Breast epithelium (tissue), 4 donors: ENCODE data around the gene NTRK3. TPM values are rescaled to one million over a fixed set of nuclear protein-coding genes. Genes with fewer than 3 reads are reported as not detected.

Source experiments
- DNase-seq, 2 donors: peaks; one replicate each; pipeline ENCODE4 v3.0.0-alpha.2; 2019; ENCODE audit warnings: low spot score in 2 of 2
- H3K27ac ChIP-seq, 2 donors: fragments of 200-600 bp; sonication (generic) in 1 of 2; one replicate each; pipeline ENCODE4 v1.5.1; 2016 to 2019; ENCODE audit warnings: mild to moderate bottlenecking in 1 of 2
- H3K27me3 ChIP-seq, 2 donors: fragments of 200-600 bp; sonication (generic) in 1 of 2; one replicate each; pipeline versions ENCODE4 v1.5.1 to v1.6.0; 2017 to 2019; ENCODE audit warnings: control low read depth in 1 of 2, mild to moderate bottlenecking in 1 of 2
- H3K36me3 ChIP-seq: fragments of 200-600 bp; one replicate; pipeline ENCODE4 v1.5.1; 2019
- H3K4me1 ChIP-seq, 2 donors: fragments of 200-600 bp; sonication (generic); one replicate each; pipeline ENCODE4 v1.5.1; 2016 to 2019; ENCODE audit warnings: control low read depth in 1 of 2
- H3K4me3 ChIP-seq, 3 donors: fragments of 200-600 bp; sonication (generic); 1 replicate in 2 of 3; 2 replicates in 1 of 3; pipeline ENCODE4 v1.5.1; 2016 to 2019; ENCODE audit warnings: mild to moderate bottlenecking in 3 of 3, moderate library complexity in 2 of 3
- H3K9me3 ChIP-seq, 2 donors: fragments of 200-600 bp; sonication (generic) in 1 of 2; one replicate each; pipeline ENCODE4 v1.5.1; 2016 to 2019; ENCODE audit warnings: control low read depth in 1 of 2
- POLR2A ChIP-seq: fragments of 450-650 bp; IDR thresholded peaks from one replicate; pipeline ENCODE4 v1.6.1; 2016; ENCODE audit warnings: antibody characterized with exemption, mild to moderate bottlenecking, moderate library complexity
- POLR2AphosphoS5 ChIP-seq, 3 donors: sonication (generic); formaldehyde crosslinking; IDR thresholded peaks; one replicate each; pipeline ENCODE4 v1.6.1; 2017; ENCODE audit warnings: antibody characterized with exemption in 3 of 3
- intact Hi-C: fragments of 100-400 bp; cut with DNase I; formaldehyde crosslinking; loops from one replicate; pipeline ENCODE4 v1.15.1; 2023; ENCODE audit warnings: low total_unique reads
- total RNA-seq, 3 donors: library from RNA; depleted of rRNA; stranded (reverse); fragments of >200 nt; gene quantifications; one replicate each; pipeline ENCODE4 v1.1.0, GENCODE V29; 2016
- TF ChIP-seq, protein P1 (sequence below), 3 donors: fragments of 450-650 bp; IDR thresholded peaks; one replicate each; pipeline ENCODE4 v1.5.1; 2016 to 2017; ENCODE audit warnings: antibody characterized with exemption in 3 of 3, mild to moderate bottlenecking in 3 of 3, moderate library complexity in 3 of 3

Gene NTRK3
- total RNA-seq, 3 donors from 2014 or later, result 1.9 to 23.6 (median 13.8) TPM

DNA sequence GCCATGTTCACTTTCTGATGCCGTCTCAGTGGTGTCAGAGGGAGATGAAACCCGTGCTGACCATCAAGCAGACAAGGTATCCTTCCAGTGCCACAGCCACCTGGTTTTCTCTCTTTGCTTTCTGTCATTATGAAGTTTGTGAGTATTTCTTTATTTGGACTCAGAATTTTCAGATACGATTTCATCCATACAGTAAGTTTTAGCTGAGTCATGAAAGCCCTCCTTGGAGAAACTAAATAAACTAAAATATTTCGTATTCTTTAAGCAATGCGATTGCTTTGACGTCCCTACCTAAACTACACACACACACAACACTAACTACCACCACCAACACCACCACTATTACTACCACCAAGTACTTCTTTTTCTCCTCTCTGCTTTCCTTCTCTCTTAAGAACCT is 350.1 kb downstream of the NTRK3 start:
- no peak for TF ChIP-seq POLR2A
- TF ChIP-seq, protein P1, sequence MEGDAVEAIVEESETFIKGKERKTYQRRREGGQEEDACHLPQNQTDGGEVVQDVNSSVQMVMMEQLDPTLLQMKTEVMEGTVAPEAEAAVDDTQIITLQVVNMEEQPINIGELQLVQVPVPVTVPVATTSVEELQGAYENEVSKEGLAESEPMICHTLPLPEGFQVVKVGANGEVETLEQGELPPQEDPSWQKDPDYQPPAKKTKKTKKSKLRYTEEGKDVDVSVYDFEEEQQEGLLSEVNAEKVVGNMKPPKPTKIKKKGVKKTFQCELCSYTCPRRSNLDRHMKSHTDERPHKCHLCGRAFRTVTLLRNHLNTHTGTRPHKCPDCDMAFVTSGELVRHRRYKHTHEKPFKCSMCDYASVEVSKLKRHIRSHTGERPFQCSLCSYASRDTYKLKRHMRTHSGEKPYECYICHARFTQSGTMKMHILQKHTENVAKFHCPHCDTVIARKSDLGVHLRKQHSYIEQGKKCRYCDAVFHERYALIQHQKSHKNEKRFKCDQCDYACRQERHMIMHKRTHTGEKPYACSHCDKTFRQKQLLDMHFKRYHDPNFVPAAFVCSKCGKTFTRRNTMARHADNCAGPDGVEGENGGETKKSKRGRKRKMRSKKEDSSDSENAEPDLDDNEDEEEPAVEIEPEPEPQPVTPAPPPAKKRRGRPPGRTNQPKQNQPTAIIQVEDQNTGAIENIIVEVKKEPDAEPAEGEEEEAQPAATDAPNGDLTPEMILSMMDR (IDR thresholded peaks at IDR 0.05), result no peak
- TF ChIP-seq POLR2AphosphoS5 (IDR thresholded peaks at IDR 0.05), result no peak
- intact Hi-C loops, result no loop called here
- Histone ChIP-seq H3K27ac (no peak overlapping the region), H3K4me1 (no peaks in the 10 kb centered on the region), H3K4me3 (no peak overlapping the region), H3K36me3 (no peaks in the 10 kb centered on the region), H3K27me3 (no peaks in the 10 kb centered on the region), H3K9me3 (no peaks in the 10 kb centered on the region)
- no peak for DNase-seq

DNA sequence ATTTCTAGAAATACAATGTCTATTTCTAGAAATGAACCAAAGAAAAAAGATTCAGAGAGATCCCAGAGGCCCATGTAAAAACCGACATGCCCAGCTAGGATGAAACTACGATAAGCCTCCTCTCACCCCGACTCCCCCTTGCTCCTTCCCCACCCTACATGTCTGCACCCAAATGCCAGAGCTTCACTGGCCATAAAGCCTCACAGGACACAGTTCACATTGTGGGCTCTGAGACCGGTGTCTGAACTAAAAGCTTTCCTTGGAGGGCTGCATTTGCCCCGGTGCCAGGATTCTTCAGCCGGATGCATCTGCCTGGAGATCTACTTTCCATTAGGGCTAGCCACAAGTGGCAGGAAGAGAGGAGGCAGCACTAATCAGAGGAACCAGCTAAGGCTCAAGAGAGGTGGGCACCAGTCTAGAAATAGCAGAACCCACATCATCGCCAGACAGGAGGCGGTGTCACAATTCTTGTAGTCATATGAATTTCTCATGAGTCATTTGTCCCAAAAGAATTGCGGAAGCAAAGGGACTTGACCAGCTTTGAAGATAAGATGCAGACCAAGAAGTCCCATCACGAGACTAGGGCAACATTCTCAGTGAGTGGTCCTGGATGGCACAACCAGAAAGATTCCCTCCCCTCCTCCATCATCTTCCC is 353.6 kb downstream of the NTRK3 start:
- Histone ChIP-seq H3K4me3 (no peak overlapping the region), H3K4me1 (no peaks in the 10 kb centered on the region), H3K27ac (no peak overlapping the region), H3K9me3 (no peaks in the 10 kb centered on the region), H3K27me3 (no peaks in the 10 kb centered on the region), H3K36me3 (no peaks in the 10 kb centered on the region)
- TF ChIP-seq, protein P1 (IDR thresholded peaks at IDR 0.05), result no peak
- TF ChIP-seq POLR2A (no peak), POLR2AphosphoS5 (IDR thresholded peaks at IDR 0.05) (no peak)
- intact Hi-C loops, result no loop called here
- DNase-seq, result no peak

DNA sequence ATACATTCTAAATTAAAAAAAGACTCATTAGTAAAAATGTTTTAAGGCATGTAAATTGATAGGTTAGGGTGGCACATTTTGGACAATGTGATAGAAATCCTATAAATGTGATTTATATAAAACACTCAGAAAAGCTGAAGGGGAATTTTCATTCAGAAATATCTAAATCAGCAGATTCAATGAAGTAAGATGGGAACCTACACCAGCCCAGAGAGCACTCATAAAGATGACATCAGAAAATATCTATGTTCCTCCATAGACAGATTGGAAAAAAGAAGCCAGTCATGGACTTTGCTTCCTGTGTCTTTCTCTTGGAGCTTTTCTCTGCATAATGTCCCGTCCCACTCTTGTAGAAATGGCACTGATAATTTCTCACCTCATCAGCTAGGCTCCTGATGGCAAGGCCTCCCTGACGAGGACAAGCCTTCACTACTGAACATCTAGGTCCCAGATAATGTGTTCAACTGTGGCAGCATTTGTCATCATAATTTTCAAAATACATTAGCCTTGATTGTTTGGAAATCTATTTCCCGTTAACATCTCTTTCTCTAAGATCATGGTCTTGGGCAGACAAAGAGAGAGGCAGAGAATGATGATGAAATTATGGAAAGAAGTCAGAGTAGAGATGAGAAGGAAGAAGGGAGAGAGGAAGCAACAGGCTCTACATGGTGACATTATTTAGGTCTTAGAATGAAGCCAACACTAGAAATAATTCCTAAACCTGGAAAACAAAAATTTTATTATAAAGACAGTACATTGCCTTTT is 354.4 kb downstream of the NTRK3 start:
- TF ChIP-seq POLR2AphosphoS5 (IDR thresholded peaks at IDR 0.05) (no peak), POLR2A (no peak)
- TF ChIP-seq, protein P1 (IDR thresholded peaks at IDR 0.05), result no peak
- Histone ChIP-seq H3K27ac (no peak overlapping the region), H3K36me3 (no peaks in the 10 kb centered on the region), H3K4me3 (no peak overlapping the region), H3K4me1 (no peaks in the 10 kb centered on the region), H3K9me3 (no peaks in the 10 kb centered on the region), H3K27me3 (no peaks in the 10 kb centered on the region)
- intact Hi-C loops, result no loop called here
- DNase-seq, result no peak

DNA sequence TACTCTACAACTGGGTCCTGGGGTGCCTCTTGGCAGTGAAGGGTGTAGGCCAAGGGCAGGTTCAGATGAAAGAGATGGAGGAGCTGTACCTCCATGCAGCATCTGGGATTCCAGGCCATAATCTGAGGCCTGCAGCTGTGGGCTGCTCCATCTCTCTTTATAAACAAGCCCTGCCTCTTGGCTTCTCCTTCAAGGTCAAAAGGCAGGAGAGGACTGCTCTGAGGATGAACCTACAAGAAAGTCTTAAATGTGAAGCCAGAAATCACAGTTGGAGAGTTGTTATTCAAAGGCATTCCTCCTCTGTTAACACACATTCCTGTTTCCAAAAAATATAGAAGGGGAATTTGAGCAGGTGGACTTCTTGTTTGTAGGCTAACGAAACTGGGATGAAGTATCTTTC is 355.5 kb downstream of the NTRK3 start:
- H3K27ac ChIP-seq, result no peak overlapping the region
- intact Hi-C loops, result no loop called here
- H3K9me3 ChIP-seq, result no peaks in the 10 kb centered on the region
- H3K4me1 ChIP-seq, result no peaks in the 10 kb centered on the region
- H3K4me3 ChIP-seq, result no peak overlapping the region
- DNase-seq, result no peak
- no peaks in the 10 kb centered on the region for H3K27me3 ChIP-seq
- TF ChIP-seq POLR2A (no peak), POLR2AphosphoS5 (IDR thresholded peaks at IDR 0.05) (no peak)
- TF ChIP-seq, protein P1 (IDR thresholded peaks at IDR 0.05), result no peak
- H3K36me3 ChIP-seq, result no peaks in the 10 kb centered on the region

DNA sequence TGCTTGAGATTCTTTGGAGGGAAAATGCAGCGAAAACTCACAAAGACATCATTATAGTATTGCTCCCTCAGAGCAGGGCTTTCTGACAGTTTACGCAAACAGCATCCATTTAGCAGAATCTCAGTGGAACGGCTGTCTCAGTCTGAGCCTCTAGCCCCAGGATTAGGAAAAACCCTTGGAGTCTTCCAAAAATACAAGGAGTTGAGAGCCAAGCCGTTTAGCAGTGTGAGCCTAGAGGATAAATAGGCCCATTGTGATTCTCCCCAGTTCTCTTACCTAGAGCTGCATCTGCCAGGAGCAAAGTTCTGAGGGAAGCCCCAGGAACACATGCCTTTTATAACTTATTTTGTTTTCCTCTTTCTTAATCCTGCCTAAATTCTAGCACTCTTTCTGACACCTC is 359.6 kb downstream of the NTRK3 start:
- TF ChIP-seq, protein P1 (IDR thresholded peaks at IDR 0.05), result no peak
- TF ChIP-seq POLR2A (no peak), POLR2AphosphoS5 (IDR thresholded peaks at IDR 0.05) (no peak)
- H3K4me3 ChIP-seq, result no peak overlapping the region
- intact Hi-C loops, result no loop called here
- H3K9me3 ChIP-seq, result no peaks in the 10 kb centered on the region
- no peaks in the 10 kb centered on the region for H3K27me3 ChIP-seq
- DNase-seq, result peak in 1 of 2 donors; percentile 55
- no peaks in the 10 kb centered on the region for H3K36me3 ChIP-seq
- H3K4me1 ChIP-seq, result no peaks in the 10 kb centered on the region
- peak overlapping the region; percentile 40 to 48 for H3K27ac ChIP-seq
